ENCODE results near the gene KIF20B.

DNA sequence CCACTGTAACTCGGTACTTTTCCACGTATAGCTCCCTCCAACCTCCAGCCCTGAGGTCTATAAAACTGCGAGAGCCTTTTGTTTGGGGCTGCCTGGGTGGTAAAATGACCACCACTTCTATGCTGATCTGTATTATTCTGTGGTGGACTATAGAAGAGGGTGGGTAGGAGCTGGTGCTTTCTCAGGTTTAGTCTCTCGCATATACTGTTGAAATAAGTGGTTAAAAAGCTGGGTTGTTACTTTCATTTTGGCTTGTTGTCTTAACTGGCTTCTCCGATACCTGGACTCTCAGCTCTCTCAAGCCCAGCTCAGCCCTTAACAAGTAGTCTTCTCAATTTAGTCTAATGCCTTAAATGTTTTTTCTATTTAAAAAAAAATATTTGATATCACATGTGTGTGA, 70.3 kb downstream of the KIF20B start:
- TF ChIP-seq, protein P1, sequence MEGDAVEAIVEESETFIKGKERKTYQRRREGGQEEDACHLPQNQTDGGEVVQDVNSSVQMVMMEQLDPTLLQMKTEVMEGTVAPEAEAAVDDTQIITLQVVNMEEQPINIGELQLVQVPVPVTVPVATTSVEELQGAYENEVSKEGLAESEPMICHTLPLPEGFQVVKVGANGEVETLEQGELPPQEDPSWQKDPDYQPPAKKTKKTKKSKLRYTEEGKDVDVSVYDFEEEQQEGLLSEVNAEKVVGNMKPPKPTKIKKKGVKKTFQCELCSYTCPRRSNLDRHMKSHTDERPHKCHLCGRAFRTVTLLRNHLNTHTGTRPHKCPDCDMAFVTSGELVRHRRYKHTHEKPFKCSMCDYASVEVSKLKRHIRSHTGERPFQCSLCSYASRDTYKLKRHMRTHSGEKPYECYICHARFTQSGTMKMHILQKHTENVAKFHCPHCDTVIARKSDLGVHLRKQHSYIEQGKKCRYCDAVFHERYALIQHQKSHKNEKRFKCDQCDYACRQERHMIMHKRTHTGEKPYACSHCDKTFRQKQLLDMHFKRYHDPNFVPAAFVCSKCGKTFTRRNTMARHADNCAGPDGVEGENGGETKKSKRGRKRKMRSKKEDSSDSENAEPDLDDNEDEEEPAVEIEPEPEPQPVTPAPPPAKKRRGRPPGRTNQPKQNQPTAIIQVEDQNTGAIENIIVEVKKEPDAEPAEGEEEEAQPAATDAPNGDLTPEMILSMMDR (conservative IDR thresholded peaks at IDR 0.05; ENCODE audit: low read depth, low read length) = no peak
- TF ChIP-seq EZH2 (IDR thresholded peaks at IDR 0.05; ENCODE audit: borderline replicate concordance, low read depth, low read length, poor library complexity, severe bottlenecking) = no peak

Measured in A673 (cell line).